GM04503 (cell line): ENCODE measurements around the gene ARSK.

Experiments
- DNase-seq: peaks from one replicate; pipeline ENCODE4 v3.0.0-alpha.2; 2012; ENCODE audit warnings: low read depth

The ARSK gene

DNA sequence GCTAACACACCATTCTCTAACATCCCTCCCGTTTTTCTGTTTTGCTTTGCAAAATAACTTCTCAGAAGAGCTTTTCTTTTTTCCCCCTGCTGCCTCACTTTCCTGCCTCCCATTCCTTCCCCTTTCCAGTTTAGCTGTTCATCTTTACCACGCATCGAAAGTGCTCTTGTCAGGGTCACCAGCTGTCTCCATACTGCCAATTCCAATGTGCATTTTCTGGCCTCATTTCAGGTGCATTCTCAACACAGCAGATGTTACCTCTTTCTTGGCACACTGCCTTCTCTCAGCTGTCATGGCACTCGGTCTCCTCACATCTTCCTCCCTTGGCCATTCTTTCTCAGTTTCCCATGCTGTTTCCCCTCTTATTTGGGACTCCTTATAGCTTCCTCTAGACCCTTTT, 9.5 kb downstream of the ARSK start:
- no peak for DNase-seq

DNA sequence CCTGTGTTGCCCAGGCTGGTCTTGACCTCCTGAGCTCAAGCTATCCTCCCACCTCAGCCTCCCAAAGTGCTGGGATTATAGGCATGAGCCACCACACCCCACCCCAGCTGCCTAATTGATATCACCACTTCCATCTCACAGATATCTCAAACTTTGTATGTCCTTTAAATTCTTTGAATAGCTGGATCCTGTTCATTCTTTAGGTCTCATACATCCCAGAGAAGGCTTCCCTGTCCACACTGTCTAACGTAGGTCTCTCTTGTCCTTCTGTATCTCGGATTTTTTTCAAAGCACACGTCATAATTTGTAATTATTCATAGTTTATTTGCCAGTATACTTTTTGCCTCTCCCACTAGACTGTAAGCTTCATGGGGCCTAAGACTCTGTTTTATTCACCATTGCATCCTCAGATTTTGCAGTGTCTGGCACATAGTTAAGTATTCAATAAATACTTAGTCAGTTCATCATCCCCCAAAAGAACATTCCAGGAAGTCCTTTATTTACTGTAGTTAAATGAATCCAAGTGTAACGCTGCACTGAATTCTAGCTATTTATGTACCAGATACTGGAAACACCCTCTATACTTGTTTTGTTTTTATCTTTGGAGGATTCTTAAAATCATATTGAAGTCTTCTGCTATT, 10.5 kb downstream of the ARSK start:
- no peak for DNase-seq

DNA sequence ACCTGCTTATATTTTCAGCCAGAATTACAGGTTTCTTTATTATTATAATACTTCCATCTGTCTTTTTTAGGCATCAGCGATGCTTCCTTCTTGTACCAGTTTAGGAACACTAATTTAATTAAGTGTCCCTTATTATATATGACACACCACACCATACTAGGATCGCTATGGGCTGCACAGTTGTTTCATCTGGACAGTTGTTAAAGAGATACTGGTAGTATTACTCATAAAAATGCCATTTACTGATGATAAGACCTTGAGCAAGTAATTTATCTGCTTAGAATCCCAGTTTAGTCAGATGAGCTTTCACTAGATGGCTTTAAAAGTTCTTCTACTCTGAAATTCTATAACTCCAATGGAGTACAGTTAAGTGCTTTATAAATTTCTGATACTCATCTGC, 17.1 kb downstream of the ARSK start:
- DNase-seq: no peak

- no peak for DNase-seq
Observed at GRCh38 chr5:95581576-95581975, 26.7 kb downstream of the ARSK start.

GRCh38 chr5:95583992-95584391, 29.1 kb downstream of the ARSK start:
- no peak for DNase-seq

GRCh38 chr5:95590880-95591279, 36.0 kb downstream of the ARSK start:
- no peak for DNase-seq

GRCh38 chr5:95591490-95591901, 36.6 kb downstream of the ARSK start:
- peak; percentile 62 for DNase-seq

GRCh38 chr5:95595289-95595931, 40.5 kb downstream of the ARSK start:
- DNase-seq: no peak

GRCh38 chr5:95599252-95599651, 44.4 kb downstream of the ARSK start:
- DNase-seq: no peak

- peak; percentile 32 for DNase-seq
Observed at GRCh38 chr5:95600557-95600956, 45.7 kb downstream of the ARSK start.

DNA sequence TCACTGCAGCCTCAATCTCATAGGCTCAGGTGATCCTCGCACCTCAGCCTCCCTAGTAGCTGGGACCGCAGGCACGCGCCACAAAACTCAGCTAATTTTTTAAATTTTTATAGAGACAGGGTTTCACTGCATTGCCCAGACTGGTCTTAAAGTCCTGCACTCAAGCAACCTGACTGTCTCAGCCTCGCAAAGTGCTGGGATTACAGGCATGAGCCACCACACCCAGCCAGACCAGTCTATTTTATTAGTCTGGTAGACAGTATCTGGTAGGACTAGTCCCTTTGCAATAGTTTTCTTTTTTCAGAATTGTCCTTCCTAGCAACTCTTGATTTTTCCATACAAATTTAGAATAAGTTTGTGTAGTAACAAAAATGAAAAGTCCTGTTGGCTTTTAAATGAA, 50.9 kb downstream of the ARSK start:
- DNase-seq: no peak

DNA sequence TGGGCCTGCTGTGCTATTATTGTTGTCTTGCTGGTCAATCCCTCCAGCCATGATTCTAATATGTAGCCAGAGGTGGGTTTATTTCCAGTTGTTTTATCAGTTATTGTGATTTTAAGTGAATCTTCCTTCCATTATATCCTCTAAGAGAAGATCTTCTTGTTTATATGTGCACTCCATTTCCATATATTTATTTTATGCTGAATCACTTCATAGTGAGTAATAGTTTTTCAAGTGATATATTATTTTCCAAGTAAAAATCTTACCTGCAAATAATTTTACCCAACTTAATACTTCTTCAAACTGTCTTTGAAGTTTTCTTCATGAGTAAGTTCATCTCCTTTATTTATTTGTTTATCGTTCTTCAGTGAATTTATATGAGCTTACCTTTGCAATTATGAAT, 51.5 kb downstream of the ARSK start:
- DNase-seq: no peak

GRCh38 chr5:95609711-95610110, 54.8 kb downstream of the ARSK start:
- DNase-seq: no peak

- no peak for DNase-seq
Observed at GRCh38 chr5:95610546-95610945, 55.6 kb downstream of the ARSK start.

DNA sequence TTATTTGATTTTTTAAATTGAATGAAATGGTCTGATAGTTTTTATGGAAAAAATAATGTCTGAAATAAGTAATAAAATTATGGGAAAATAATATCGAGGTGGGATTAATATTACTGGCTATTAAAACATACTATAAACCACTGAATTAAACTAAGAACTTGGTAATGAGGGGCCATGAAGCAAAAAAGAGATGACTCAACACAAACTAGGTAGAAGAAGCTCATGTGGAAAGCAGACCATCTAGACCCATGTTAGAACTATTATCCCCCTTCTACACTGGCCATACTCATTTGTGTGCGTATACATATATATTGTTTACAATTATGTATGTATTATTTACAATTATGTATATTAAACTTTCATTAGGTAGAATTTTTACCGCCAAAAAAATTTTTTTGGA, 56.5 kb downstream of the ARSK start:
- DNase-seq: no peak

GRCh38 chr5:95613514-95613913, 58.6 kb downstream of the ARSK start:
- no peak for DNase-seq

- DNase-seq: no peak
Observed at GRCh38 chr5:95615164-95615467, 60.2 kb downstream of the ARSK start.

GRCh38 chr5:95617057-95617456, 62.2 kb downstream of the ARSK start:
- DNase-seq: no peak

GRCh38 chr5:95619096-95619495, 64.2 kb downstream of the ARSK start:
- no peak for DNase-seq

DNA sequence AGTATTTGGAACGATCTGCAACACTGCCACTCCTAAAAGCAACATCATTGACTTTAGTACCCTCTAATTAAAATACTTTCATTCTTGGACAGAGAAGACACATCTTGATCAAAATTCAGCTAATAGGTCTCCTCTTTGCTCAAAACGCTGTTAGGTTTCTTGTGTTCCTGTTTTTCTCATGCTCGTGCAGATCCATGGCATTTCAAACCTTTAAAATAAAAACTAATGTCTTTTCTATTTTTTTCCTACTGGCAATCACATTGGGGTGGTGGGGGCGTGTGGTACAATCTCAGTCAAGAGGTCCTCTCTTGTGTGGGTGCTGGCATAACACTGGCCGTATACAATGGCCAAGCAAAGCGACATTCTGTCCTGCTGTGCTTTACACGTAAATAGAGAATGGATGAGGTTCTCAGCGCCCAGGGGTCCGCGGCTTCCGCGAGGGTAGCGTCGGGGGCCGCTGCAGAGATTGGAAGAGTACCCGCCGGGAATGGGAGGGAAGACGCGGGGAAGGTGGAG, 64.7 kb downstream of the ARSK start:
- DNase-seq: no peak

DNA sequence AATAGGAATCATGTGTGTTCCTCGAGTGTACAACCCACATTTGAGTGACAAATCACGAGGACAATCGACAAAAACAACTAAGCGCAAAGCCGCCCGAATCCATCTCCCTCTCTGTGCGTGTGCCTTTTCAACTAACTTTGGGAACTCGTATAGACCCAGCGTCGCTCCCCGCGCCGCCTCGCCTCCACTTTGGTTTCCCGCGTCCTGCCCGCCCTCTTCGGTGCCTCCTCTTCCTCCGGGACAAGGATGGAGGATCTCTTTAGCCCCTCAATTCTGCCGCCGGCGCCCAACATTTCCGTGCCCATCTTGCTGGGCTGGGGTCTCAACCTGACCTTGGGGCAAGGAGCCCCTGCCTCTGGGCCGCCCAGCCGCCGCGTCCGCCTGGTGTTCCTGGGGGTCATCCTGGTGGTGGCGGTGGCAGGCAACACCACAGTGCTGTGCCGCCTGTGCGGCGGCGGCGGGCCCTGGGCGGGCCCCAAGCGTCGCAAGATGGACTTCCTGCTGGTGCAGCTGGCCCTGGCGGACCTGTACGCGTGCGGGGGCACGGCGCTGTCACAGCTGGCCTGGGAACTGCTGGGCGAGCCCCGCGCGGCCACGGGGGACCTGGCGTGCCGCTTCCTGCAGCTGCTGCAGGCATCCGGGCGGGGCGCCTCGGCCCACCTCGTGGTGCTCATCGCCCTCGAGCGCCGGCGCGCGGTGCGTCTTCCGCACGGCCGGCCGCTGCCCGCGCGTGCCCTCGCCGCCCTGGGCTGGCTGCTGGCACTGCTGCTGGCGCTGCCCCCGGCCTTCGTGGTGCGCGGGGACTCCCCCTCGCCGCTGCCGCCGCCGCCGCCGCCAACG, 65.3 kb downstream of the ARSK start, which contains the start of gene GPR150:
Gene GPR150, plus strand, starts transcription at position 58 of the 840 bp plus-strand sequence. Its CDS starts 189 bp downstream, at position 247.
- DNase-seq: no peak

- no peak for DNase-seq
Observed at GRCh38 chr5:95620870-95621838, 66.3 kb downstream of the ARSK start.
